Nephron (organoid): Measurements from ENCODE around the gene TTLL5.

Experiments
- H3K27ac Mint-ChIP-seq, 3 experiments: 2 replicates each; pipeline ENCODE4 v1.8.0; 2020; ENCODE audit warnings: mixed read lengths in 3 of 3, mild to moderate bottlenecking in 2 of 3, moderate library complexity in 1 of 3
- H3K27me3 Mint-ChIP-seq: 2 replicates; pipeline ENCODE4 v1.8.0; 2021; ENCODE audit warnings: low read depth, mild to moderate bottlenecking, moderate library complexity, mixed read lengths
- H3K36me3 Mint-ChIP-seq: 2 replicates; pipeline ENCODE4 v1.8.0; 2020; ENCODE audit warnings: low read depth, mixed read lengths
- H3K4me1 Mint-ChIP-seq: 2 replicates; pipeline ENCODE4 v1.8.0; 2020; ENCODE audit warnings: mixed read lengths
- H3K4me3 Mint-ChIP-seq, 3 experiments: 2 replicates each; pipeline ENCODE4 v1.8.0; 2020; ENCODE audit warnings: mild to moderate bottlenecking in 3 of 3, mixed read lengths in 3 of 3, moderate library complexity in 2 of 3
- H3K9me3 Mint-ChIP-seq: 2 replicates; pipeline ENCODE4 v1.8.0; 2020; ENCODE audit warnings: mixed read lengths
- CTCF ChIP-seq, 3 experiments: fragments of 200-600 bp; sonication (generic); IDR thresholded peaks; one replicate each; pipeline ENCODE4 v1.5.0; 2021; ENCODE audit warnings: antibody characterized with exemption in 3 of 3; ENCODE audit not compliant: unreplicated experiment in 3 of 3

Gene TTLL5

GRCh38 chr14:75747899-75748298, 86.9 kb downstream of the TTLL5 start:
- H3K4me1 Mint-ChIP-seq: peaks cover 9% of the 10 kb centered on the region
- no peaks in the 10 kb centered on the region for H3K27me3 Mint-ChIP-seq
- H3K4me3 Mint-ChIP-seq: no peak overlapping the region
- peaks cover 68% of the 10 kb centered on the region for H3K36me3 Mint-ChIP-seq
- H3K27ac Mint-ChIP-seq: no peak overlapping the region
- no peak for TF ChIP-seq CTCF (IDR thresholded peaks at IDR 0.05; ENCODE audit: unreplicated experiment in 3 of 3)
- peaks cover 25% of the 10 kb centered on the region for H3K9me3 Mint-ChIP-seq

GRCh38 chr14:75748336-75748735, 87.3 kb downstream of the TTLL5 start:
- Mint-ChIP-seq H3K4me1 (peaks cover 13% of the 10 kb centered on the region), H3K9me3 (peaks cover 25% of the 10 kb centered on the region), H3K27ac (no peak overlapping the region), H3K4me3 (no peak overlapping the region), H3K27me3 (no peaks in the 10 kb centered on the region), H3K36me3 (peaks cover 64% of the 10 kb centered on the region)
- TF ChIP-seq CTCF (IDR thresholded peaks at IDR 0.05; ENCODE audit: unreplicated experiment in 3 of 3): no peak

- Mint-ChIP-seq H3K27ac (peak overlapping the region in 1 of 3 experiments; percentile 91), H3K4me3 (no peak overlapping the region), H3K9me3 (peaks cover 17% of the 10 kb centered on the region), H3K27me3 (no peaks in the 10 kb centered on the region), H3K4me1 (peaks cover 19% of the 10 kb centered on the region), H3K36me3 (peaks cover 54% of the 10 kb centered on the region)
- no peak for TF ChIP-seq CTCF (IDR thresholded peaks at IDR 0.05; ENCODE audit: unreplicated experiment in 3 of 3)
Observed at GRCh38 chr14:75751296-75751695, 90.2 kb downstream of the TTLL5 start.

GRCh38 chr14:75752086-75752485, 91.0 kb downstream of the TTLL5 start:
- H3K27ac Mint-ChIP-seq: peak overlapping the region in 1 of 3 experiments; percentile 91
- no peaks in the 10 kb centered on the region for H3K27me3 Mint-ChIP-seq
- no peak overlapping the region for H3K4me3 Mint-ChIP-seq
- no peak for TF ChIP-seq CTCF (IDR thresholded peaks at IDR 0.05; ENCODE audit: unreplicated experiment in 3 of 3)
- H3K9me3 Mint-ChIP-seq: peaks cover 12% of the 10 kb centered on the region
- H3K36me3 Mint-ChIP-seq: peaks cover 51% of the 10 kb centered on the region
- peaks cover 19% of the 10 kb centered on the region for H3K4me1 Mint-ChIP-seq

GRCh38 chr14:75752907-75753594, 92.0 kb downstream of the TTLL5 start:
- Mint-ChIP-seq H3K4me3 (no peak overlapping the region), H3K27me3 (no peaks in the 10 kb centered on the region), H3K36me3 (peaks cover 45% of the 10 kb centered on the region), H3K4me1 (peaks cover 19% of the 10 kb centered on the region), H3K27ac (peak overlapping the region in 2 of 3 experiments; percentile 69 to 91), H3K9me3 (peaks cover 3% of the 10 kb centered on the region)
- no peak for TF ChIP-seq CTCF (IDR thresholded peaks at IDR 0.05; ENCODE audit: unreplicated experiment in 3 of 3)

- TF ChIP-seq CTCF (IDR thresholded peaks at IDR 0.05; ENCODE audit: unreplicated experiment in 3 of 3): no peak
- H3K27me3 Mint-ChIP-seq: no peaks in the 10 kb centered on the region
- H3K9me3 Mint-ChIP-seq: no peaks in the 10 kb centered on the region
- H3K4me3 Mint-ChIP-seq: no peak overlapping the region
- peaks cover 41% of the 10 kb centered on the region for H3K36me3 Mint-ChIP-seq
- H3K27ac Mint-ChIP-seq: peak overlapping the region in 2 of 3 experiments; percentile 19 to 91
- H3K4me1 Mint-ChIP-seq: peaks cover 19% of the 10 kb centered on the region
Observed at GRCh38 chr14:75753696-75754095, 92.7 kb downstream of the TTLL5 start.
